ENCODE measurements around the gene PLEKHA4. TPM values are rescaled to one million over a fixed set of nuclear protein-coding genes. Genes with fewer than 3 reads are reported as not detected.
A peak's percentile ranks its signal among the peaks of the same experiment; 100 is the strongest.

PLEKHA4 gene
- total RNA-seq, 1 experiment from 2014 or later: 14.8 TPM

- TF ChIP-seq, protein P1, sequence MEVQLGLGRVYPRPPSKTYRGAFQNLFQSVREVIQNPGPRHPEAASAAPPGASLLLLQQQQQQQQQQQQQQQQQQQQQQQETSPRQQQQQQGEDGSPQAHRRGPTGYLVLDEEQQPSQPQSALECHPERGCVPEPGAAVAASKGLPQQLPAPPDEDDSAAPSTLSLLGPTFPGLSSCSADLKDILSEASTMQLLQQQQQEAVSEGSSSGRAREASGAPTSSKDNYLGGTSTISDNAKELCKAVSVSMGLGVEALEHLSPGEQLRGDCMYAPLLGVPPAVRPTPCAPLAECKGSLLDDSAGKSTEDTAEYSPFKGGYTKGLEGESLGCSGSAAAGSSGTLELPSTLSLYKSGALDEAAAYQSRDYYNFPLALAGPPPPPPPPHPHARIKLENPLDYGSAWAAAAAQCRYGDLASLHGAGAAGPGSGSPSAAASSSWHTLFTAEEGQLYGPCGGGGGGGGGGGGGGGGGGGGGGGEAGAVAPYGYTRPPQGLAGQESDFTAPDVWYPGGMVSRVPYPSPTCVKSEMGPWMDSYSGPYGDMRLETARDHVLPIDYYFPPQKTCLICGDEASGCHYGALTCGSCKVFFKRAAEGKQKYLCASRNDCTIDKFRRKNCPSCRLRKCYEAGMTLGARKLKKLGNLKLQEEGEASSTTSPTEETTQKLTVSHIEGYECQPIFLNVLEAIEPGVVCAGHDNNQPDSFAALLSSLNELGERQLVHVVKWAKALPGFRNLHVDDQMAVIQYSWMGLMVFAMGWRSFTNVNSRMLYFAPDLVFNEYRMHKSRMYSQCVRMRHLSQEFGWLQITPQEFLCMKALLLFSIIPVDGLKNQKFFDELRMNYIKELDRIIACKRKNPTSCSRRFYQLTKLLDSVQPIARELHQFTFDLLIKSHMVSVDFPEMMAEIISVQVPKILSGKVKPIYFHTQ (CRISPR knock-in tag; IDR thresholded peaks at IDR 0.05): no peak
These were observed 65.8 kb downstream of the PLEKHA4 start (continued) for GRCh38 chr19:48802623-48803022.

GRCh38 chr19:48799358-48800300 is 68.8 kb downstream of the PLEKHA4 start:
- H3K9me3 Mint-ChIP-seq: no peaks in the 10 kb centered on the region
- ChIA-PET POLR2A (interaction anchor here (0.6 kb wide), 1 partner anchor 123 kb away, joined by 3 read pairs; no protein-coding TSS in a partner anchor), CTCF (interaction anchor here (0.5 to 3.5 kb wide), 13 partner anchors 7 to 209 kb away, joined by 3 to 26 read pairs (median 6); partner anchors contain the start of genes GYS1, HSD17B14 and RUVBL2)
- no peak overlapping the region for H3K4me3 Mint-ChIP-seq
- no peak for DNase-seq (ENCODE audit: low spot score)
- peaks cover 15% of the 10 kb centered on the region for H3K4me1 Mint-ChIP-seq
- H3K36me3 Mint-ChIP-seq: no peaks in the 10 kb centered on the region
- H3K27me3 Mint-ChIP-seq (ENCODE audit: low read depth): no peaks in the 10 kb centered on the region; the same call in 1 of the 2 replicates
- TF ChIP-seq, protein P2, sequence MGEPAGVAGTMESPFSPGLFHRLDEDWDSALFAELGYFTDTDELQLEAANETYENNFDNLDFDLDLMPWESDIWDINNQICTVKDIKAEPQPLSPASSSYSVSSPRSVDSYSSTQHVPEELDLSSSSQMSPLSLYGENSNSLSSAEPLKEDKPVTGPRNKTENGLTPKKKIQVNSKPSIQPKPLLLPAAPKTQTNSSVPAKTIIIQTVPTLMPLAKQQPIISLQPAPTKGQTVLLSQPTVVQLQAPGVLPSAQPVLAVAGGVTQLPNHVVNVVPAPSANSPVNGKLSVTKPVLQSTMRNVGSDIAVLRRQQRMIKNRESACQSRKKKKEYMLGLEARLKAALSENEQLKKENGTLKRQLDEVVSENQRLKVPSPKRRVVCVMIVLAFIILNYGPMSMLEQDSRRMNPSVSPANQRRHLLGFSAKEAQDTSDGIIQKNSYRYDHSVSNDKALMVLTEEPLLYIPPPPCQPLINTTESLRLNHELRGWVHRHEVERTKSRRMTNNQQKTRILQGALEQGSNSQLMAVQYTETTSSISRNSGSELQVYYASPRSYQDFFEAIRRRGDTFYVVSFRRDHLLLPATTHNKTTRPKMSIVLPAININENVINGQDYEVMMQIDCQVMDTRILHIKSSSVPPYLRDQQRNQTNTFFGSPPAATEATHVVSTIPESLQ (CRISPR knock-in tag; IDR thresholded peaks at IDR 0.05): no peak
- TF ChIP-seq TCF7 (CRISPR knock-in tag; IDR thresholded peaks at IDR 0.05; ENCODE audit: low read depth) (no peak), MXD4 (CRISPR knock-in tag; IDR thresholded peaks at IDR 0.05; ENCODE audit: borderline replicate concordance) (no peak), EMX1 (CRISPR knock-in tag; IDR thresholded peaks at IDR 0.05) (no peak), SP1 (CRISPR knock-in tag; conservative IDR thresholded peaks at IDR 0.05) (no peak), GRHL2 (CRISPR knock-in tag; IDR thresholded peaks at IDR 0.05; ENCODE audit: insufficient replicate concordance, severe bottlenecking) (no peak), NFYB (CRISPR knock-in tag; conservative IDR thresholded peaks at IDR 0.05; ENCODE audit: low read depth) (no peak), CREM (CRISPR knock-in tag; IDR thresholded peaks at IDR 0.05) (no peak), ELF4 (CRISPR knock-in tag; IDR thresholded peaks at IDR 0.05; ENCODE audit: low read depth) (no peak), SMAD4 (CRISPR knock-in tag; IDR thresholded peaks at IDR 0.05) (no peak), RELA (CRISPR knock-in tag; IDR thresholded peaks at IDR 0.05; ENCODE audit: borderline replicate concordance) (no peak), PRRX2 (CRISPR knock-in tag; IDR thresholded peaks at IDR 0.05) (no peak)
- TF ChIP-seq, protein P3, sequence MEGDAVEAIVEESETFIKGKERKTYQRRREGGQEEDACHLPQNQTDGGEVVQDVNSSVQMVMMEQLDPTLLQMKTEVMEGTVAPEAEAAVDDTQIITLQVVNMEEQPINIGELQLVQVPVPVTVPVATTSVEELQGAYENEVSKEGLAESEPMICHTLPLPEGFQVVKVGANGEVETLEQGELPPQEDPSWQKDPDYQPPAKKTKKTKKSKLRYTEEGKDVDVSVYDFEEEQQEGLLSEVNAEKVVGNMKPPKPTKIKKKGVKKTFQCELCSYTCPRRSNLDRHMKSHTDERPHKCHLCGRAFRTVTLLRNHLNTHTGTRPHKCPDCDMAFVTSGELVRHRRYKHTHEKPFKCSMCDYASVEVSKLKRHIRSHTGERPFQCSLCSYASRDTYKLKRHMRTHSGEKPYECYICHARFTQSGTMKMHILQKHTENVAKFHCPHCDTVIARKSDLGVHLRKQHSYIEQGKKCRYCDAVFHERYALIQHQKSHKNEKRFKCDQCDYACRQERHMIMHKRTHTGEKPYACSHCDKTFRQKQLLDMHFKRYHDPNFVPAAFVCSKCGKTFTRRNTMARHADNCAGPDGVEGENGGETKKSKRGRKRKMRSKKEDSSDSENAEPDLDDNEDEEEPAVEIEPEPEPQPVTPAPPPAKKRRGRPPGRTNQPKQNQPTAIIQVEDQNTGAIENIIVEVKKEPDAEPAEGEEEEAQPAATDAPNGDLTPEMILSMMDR (IDR thresholded peaks at IDR 0.05): no peak
- TF ChIP-seq, protein P4, sequence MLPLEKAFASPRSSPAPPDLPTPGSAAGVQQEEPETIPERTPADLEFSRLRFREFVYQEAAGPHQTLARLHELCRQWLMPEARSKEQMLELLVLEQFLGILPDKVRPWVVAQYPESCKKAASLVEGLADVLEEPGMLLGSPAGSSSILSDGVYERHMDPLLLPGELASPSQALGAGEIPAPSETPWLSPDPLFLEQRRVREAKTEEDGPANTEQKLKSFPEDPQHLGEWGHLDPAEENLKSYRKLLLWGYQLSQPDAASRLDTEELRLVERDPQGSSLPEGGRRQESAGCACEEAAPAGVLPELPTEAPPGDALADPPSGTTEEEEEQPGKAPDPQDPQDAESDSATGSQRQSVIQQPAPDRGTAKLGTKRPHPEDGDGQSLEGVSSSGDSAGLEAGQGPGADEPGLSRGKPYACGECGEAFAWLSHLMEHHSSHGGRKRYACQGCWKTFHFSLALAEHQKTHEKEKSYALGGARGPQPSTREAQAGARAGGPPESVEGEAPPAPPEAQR (CRISPR knock-in tag; IDR thresholded peaks at IDR 0.05): no peak
- TF ChIP-seq, protein P5, sequence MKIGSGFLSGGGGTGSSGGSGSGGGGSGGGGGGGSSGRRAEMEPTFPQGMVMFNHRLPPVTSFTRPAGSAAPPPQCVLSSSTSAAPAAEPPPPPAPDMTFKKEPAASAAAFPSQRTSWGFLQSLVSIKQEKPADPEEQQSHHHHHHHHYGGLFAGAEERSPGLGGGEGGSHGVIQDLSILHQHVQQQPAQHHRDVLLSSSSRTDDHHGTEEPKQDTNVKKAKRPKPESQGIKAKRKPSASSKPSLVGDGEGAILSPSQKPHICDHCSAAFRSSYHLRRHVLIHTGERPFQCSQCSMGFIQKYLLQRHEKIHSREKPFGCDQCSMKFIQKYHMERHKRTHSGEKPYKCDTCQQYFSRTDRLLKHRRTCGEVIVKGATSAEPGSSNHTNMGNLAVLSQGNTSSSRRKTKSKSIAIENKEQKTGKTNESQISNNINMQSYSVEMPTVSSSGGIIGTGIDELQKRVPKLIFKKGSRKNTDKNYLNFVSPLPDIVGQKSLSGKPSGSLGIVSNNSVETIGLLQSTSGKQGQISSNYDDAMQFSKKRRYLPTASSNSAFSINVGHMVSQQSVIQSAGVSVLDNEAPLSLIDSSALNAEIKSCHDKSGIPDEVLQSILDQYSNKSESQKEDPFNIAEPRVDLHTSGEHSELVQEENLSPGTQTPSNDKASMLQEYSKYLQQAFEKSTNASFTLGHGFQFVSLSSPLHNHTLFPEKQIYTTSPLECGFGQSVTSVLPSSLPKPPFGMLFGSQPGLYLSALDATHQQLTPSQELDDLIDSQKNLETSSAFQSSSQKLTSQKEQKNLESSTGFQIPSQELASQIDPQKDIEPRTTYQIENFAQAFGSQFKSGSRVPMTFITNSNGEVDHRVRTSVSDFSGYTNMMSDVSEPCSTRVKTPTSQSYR (CRISPR knock-in tag; IDR thresholded peaks at IDR 0.05): no peak
- TF ChIP-seq, protein P6, sequence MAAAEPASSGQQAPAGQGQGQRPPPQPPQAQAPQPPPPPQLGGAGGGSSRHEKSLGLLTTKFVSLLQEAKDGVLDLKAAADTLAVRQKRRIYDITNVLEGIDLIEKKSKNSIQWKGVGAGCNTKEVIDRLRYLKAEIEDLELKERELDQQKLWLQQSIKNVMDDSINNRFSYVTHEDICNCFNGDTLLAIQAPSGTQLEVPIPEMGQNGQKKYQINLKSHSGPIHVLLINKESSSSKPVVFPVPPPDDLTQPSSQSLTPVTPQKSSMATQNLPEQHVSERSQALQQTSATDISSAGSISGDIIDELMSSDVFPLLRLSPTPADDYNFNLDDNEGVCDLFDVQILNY (CRISPR knock-in tag; IDR thresholded peaks at IDR 0.05): no peak
- TF ChIP-seq, protein P7, sequence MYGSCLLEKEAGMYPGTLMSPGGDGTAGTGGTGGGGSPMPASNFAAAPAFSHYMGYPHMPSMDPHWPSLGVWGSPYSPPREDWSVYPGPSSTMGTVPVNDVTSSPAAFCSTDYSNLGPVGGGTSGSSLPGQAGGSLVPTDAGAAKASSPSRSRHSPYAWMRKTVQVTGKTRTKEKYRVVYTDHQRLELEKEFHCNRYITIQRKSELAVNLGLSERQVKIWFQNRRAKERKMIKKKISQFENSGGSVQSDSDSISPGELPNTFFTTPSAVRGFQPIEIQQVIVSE (CRISPR knock-in tag; IDR thresholded peaks at IDR 0.05; ENCODE audit: borderline replicate concordance): no peak
- TF ChIP-seq, protein P8, sequence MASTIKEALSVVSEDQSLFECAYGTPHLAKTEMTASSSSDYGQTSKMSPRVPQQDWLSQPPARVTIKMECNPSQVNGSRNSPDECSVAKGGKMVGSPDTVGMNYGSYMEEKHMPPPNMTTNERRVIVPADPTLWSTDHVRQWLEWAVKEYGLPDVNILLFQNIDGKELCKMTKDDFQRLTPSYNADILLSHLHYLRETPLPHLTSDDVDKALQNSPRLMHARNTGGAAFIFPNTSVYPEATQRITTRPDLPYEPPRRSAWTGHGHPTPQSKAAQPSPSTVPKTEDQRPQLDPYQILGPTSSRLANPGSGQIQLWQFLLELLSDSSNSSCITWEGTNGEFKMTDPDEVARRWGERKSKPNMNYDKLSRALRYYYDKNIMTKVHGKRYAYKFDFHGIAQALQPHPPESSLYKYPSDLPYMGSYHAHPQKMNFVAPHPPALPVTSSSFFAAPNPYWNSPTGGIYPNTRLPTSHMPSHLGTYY (CRISPR knock-in tag; IDR thresholded peaks at IDR 0.05): no peak
- TF ChIP-seq, protein P9, sequence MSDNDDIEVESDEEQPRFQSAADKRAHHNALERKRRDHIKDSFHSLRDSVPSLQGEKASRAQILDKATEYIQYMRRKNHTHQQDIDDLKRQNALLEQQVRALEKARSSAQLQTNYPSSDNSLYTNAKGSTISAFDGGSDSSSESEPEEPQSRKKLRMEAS (CRISPR knock-in tag; IDR thresholded peaks at IDR 0.05): no peak
- no peak for ATAC-seq
- peak overlapping the region; percentile 78 for H3K27ac Mint-ChIP-seq

Data from WTC11 (cell line).